Activated naive CD4-positive, alpha-beta T cell treated with anti-CD3 and anti-CD28 coated beads for 36 hours (primary cell): Measurements from ENCODE around the gene CTNNBIP1. TPM values are rescaled to one million over a fixed set of nuclear protein-coding genes. Genes with fewer than 3 reads are reported as not detected.

Experiments
- CTCF ChIA-PET: fragments of 350-600 bp; sonication (Branson Sonifier 250); formaldehyde crosslinking; loops from one replicate; lab custom pipeline; 2021; ENCODE audit warnings: antibody characterized with exemption; lab: Charles Lee
- DNase-seq: peaks from one replicate; pipeline ENCODE4 v3.0.0-alpha.2; 2020
- H3K27ac Mint-ChIP-seq: one replicate; pipeline ENCODE4 v1.8.0; 2021; ENCODE audit warnings: mild to moderate bottlenecking, mixed read lengths
- H3K27me3 Mint-ChIP-seq: one replicate; pipeline ENCODE4 v1.8.0; 2021; ENCODE audit warnings: low read depth, mixed read lengths
- H3K36me3 Mint-ChIP-seq: one replicate; pipeline ENCODE4 v1.8.0; 2021; ENCODE audit warnings: low read depth, mixed read lengths
- H3K4me1 Mint-ChIP-seq: one replicate; pipeline ENCODE4 v1.8.0; 2021; ENCODE audit warnings: low read depth, mixed read lengths
- H3K4me3 Mint-ChIP-seq: one replicate; pipeline ENCODE4 v1.8.0; 2021; ENCODE audit warnings: mild to moderate bottlenecking, moderate library complexity, mixed read lengths
- H3K9me3 Mint-ChIP-seq: one replicate; pipeline ENCODE4 v1.8.0; 2021; ENCODE audit warnings: mixed read lengths
- intact Hi-C: fragments of 100-400 bp; cut with micrococcal nuclease; formaldehyde crosslinking; loops from one replicate; pipeline ENCODE4 v1.15.1; 2023
- total RNA-seq, 2 experiments: library from RNA; stranded (reverse); gene quantifications; one replicate each; pipeline ENCODE4 v1.2.3, GENCODE V29; 2021

The CTNNBIP1 gene
- total RNA-seq, 2 experiments from 2014 or later = 9.5 to 10.3 TPM

GRCh38 chr1:9916452-9916851 is 6.4 kb upstream of the CTNNBIP1 start:
- no peaks in the 10 kb centered on the region for H3K27me3 Mint-ChIP-seq
- no peak overlapping the region for H3K4me3 Mint-ChIP-seq
- H3K27ac Mint-ChIP-seq = no peak overlapping the region
- H3K9me3 Mint-ChIP-seq = no peaks in the 10 kb centered on the region
- H3K4me1 Mint-ChIP-seq = peaks cover 7% of the 10 kb centered on the region
- CTCF ChIA-PET = interaction anchor here (1.0 to 1.1 kb wide), 2 partner anchors 42 to 43 kb away, joined by 3 read pairs; no protein-coding TSS in a partner anchor
- no peaks in the 10 kb centered on the region for H3K36me3 Mint-ChIP-seq
- no peak for DNase-seq
- intact Hi-C loops = no loop called here

- H3K9me3 Mint-ChIP-seq = no peaks in the 10 kb centered on the region
- CTCF ChIA-PET = interaction anchor here (0.6 to 2.6 kb wide), 10 partner anchors 10 to 325 kb away, joined by 3 to 19 read pairs (median 4); no protein-coding TSS in a partner anchor
- no peaks in the 10 kb centered on the region for H3K36me3 Mint-ChIP-seq
- H3K4me3 Mint-ChIP-seq = no peak overlapping the region
- no peak for DNase-seq
- intact Hi-C loops = loop anchor here (1.0 to 5.0 kb wide), 2 partner anchors 39 to 327 kb away; partner anchors contain the start of gene TMEM201
- no peak overlapping the region for H3K27ac Mint-ChIP-seq
- no peaks in the 10 kb centered on the region for H3K27me3 Mint-ChIP-seq
- peaks cover 13% of the 10 kb centered on the region for H3K4me1 Mint-ChIP-seq
These were observed 4.5 kb upstream of the CTNNBIP1 start for GRCh38 chr1:9914610-9914937.

DNA sequence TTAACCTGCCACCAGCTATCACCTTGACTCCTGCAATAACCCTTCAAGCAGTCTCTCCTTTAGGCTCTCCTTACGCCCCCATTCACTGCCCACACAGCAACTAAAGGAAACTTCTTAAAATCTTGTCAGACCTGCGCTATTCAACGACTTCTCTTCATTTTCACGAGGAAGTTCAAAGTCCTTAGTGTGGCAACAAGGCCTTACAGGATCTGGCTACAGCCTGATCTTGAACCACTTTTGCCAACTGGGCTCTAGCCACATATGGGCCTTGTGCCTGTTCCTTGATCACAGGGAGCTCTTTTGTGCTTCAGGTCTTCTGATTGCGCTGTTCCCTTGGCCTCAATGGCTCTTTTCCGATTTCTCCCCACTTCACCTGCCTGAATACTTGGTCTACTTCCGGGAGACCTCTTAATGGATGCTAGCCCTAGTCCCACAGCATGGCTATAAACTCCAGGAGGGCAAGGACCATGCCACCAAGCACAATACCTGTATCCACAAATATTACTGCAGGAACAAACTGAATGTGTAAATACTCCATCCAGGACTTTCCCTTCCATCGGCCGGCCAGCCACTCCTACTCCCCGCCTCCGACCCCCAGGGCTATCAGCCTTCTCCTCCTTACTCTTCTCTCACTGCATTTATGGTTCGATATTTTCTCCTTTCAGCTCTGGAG is 2.3 kb upstream of the CTNNBIP1 start:
- no peaks in the 10 kb centered on the region for H3K27me3 Mint-ChIP-seq
- H3K4me3 Mint-ChIP-seq = no peak overlapping the region
- CTCF ChIA-PET = interaction anchor here (0.7 to 0.8 kb wide), 2 partner anchors 9 to 38 kb away, joined by 3 read pairs; no protein-coding TSS in a partner anchor
- intact Hi-C loops = loop anchor here (5.0 kb wide), 1 partner anchor 325 kb away; the partner anchor contains the start of gene TMEM201
- H3K36me3 Mint-ChIP-seq = no peaks in the 10 kb centered on the region
- peaks cover 20% of the 10 kb centered on the region for H3K4me1 Mint-ChIP-seq
- DNase-seq = no peak
- no peak overlapping the region for H3K27ac Mint-ChIP-seq
- no peaks in the 10 kb centered on the region for H3K9me3 Mint-ChIP-seq

GRCh38 chr1:9910423-9911178 is 532 bp upstream of the CTNNBIP1 start:
- Mint-ChIP-seq H3K27ac (peak overlapping the region; percentile 93), H3K9me3 (no peaks in the 10 kb centered on the region), H3K27me3 (no peaks in the 10 kb centered on the region), H3K4me3 (peak overlapping the region; percentile 95), H3K36me3 (no peaks in the 10 kb centered on the region), H3K4me1 (peaks cover 20% of the 10 kb centered on the region)
- DNase-seq = peak; percentile 100
- CTCF ChIA-PET = interaction anchor here (0.6 to 1.0 kb wide), 3 partner anchors 39 to 321 kb away, joined by 3 to 4 read pairs (median 3); no protein-coding TSS in a partner anchor
- intact Hi-C loops = loop anchor here (1.0 to 5.0 kb wide), 5 partner anchors 33 to 564 kb away; partner anchors contain the start of genes LZIC, NMNAT1, PEX14 and TMEM201

GRCh38 chr1:9909234-9910046 is 629 bp downstream of the CTNNBIP1 start:
- H3K27me3 Mint-ChIP-seq = no peaks in the 10 kb centered on the region
- no peaks in the 10 kb centered on the region for H3K9me3 Mint-ChIP-seq
- intact Hi-C loops = loop anchor here (1.0 to 5.0 kb wide), 5 partner anchors 34 to 565 kb away; partner anchors contain the start of genes LZIC, NMNAT1, PEX14 and TMEM201
- H3K4me1 Mint-ChIP-seq = peaks cover 28% of the 10 kb centered on the region
- peak; percentile 65 for DNase-seq
- peak overlapping the region; percentile 86 for H3K4me3 Mint-ChIP-seq
- CTCF ChIA-PET = interaction anchor here (0.6 to 0.9 kb wide), 2 partner anchors 122 to 299 kb away, joined by 4 read pairs; no protein-coding TSS in a partner anchor
- no peaks in the 10 kb centered on the region for H3K36me3 Mint-ChIP-seq
- H3K27ac Mint-ChIP-seq = peak overlapping the region; percentile 72

DNA sequence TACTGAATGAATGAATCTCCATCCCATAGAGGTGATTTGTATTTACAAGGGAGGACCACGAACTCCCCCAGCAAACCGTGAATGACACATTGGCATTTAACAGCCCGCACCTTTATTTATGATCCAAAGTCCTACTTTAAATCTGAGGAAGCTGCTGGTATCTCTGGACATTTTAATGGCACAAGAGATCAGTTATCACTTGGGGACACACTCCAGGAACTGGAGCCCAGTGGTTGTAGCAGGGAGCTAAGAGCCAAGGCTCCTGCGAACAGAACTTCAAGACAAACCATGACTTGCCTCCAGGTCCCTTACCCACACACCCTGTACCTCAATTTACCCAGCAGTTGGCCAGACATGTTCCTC is 1.2 kb downstream of the CTNNBIP1 start:
- Mint-ChIP-seq H3K27ac (no peak overlapping the region), H3K4me1 (peaks cover 33% of the 10 kb centered on the region), H3K9me3 (no peaks in the 10 kb centered on the region), H3K27me3 (no peaks in the 10 kb centered on the region), H3K36me3 (no peaks in the 10 kb centered on the region), H3K4me3 (peak overlapping the region; percentile 86)
- intact Hi-C loops = no loop called here
- CTCF ChIA-PET = interaction anchor here (0.6 to 0.9 kb wide), 2 partner anchors 122 to 300 kb away, joined by 4 read pairs; no protein-coding TSS in a partner anchor
- no peak for DNase-seq

GRCh38 chr1:9907441-9907840 is 2.6 kb downstream of the CTNNBIP1 start:
- no peaks in the 10 kb centered on the region for H3K27me3 Mint-ChIP-seq
- CTCF ChIA-PET = interaction anchor here (0.8 kb wide), 1 partner anchor 33 kb away, joined by 3 read pairs; no protein-coding TSS in a partner anchor

GRCh38 chr1:9906466-9906865 is 3.6 kb downstream of the CTNNBIP1 start:
- peaks cover 40% of the 10 kb centered on the region for H3K4me1 Mint-ChIP-seq
- CTCF ChIA-PET = interaction anchor here (0.7 to 1.3 kb wide), 3 partner anchors 32 to 279 kb away, joined by 3 read pairs; no protein-coding TSS in a partner anchor
- no peak for DNase-seq
- no peak overlapping the region for H3K4me3 Mint-ChIP-seq
- intact Hi-C loops = no loop called here
- H3K9me3 Mint-ChIP-seq = no peaks in the 10 kb centered on the region
- H3K27ac Mint-ChIP-seq = no peak overlapping the region
- H3K27me3 Mint-ChIP-seq = no peaks in the 10 kb centered on the region
- no peaks in the 10 kb centered on the region for H3K36me3 Mint-ChIP-seq

More at GRCh38 chr1:9907441-9907840, 2.6 kb downstream of the CTNNBIP1 start:
- DNase-seq = no peak
- Mint-ChIP-seq H3K4me1 (peaks cover 44% of the 10 kb centered on the region), H3K27ac (no peak overlapping the region), H3K36me3 (no peaks in the 10 kb centered on the region), H3K4me3 (no peak overlapping the region), H3K9me3 (no peaks in the 10 kb centered on the region)
- intact Hi-C loops = no loop called here

DNA sequence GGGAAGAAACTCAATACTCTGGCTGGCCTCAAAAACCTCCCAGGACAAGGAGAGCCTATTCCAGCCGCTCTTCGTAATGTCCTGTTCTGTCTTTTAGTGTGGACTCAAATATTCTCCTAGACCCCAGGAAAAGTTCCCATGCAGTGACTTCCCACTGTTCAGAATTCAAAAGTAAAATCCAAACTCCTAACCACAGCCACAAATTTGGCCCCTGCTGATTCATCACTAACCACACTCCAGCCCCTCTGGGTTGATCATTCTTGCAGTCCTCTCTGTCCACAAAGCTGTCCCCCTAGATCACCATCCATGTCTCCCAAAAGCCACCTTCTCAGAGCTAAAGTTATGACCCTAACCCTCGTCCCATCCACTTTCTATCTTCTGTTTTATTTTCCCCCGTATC is 5.1 kb downstream of the CTNNBIP1 start:
- H3K36me3 Mint-ChIP-seq = no peaks in the 10 kb centered on the region
- no peaks in the 10 kb centered on the region for H3K9me3 Mint-ChIP-seq
- H3K27ac Mint-ChIP-seq = no peak overlapping the region
- CTCF ChIA-PET = interaction anchor here (0.6 to 0.9 kb wide), 3 partner anchors 10 to 39 kb away, joined by 3 to 5 read pairs (median 5); no protein-coding TSS in a partner anchor
- H3K4me1 Mint-ChIP-seq = peaks cover 48% of the 10 kb centered on the region
- no peak for DNase-seq
- no peak overlapping the region for H3K4me3 Mint-ChIP-seq
- H3K27me3 Mint-ChIP-seq = no peaks in the 10 kb centered on the region
- intact Hi-C loops = no loop called here

GRCh38 chr1:9904596-9904995 is 5.5 kb downstream of the CTNNBIP1 start:
- CTCF ChIA-PET = interaction anchor here (0.6 to 0.9 kb wide), 4 partner anchors 10 to 394 kb away, joined by 3 to 5 read pairs (median 4); no protein-coding TSS in a partner anchor
- Mint-ChIP-seq H3K9me3 (no peaks in the 10 kb centered on the region), H3K27ac (no peak overlapping the region), H3K36me3 (no peaks in the 10 kb centered on the region), H3K27me3 (no peaks in the 10 kb centered on the region), H3K4me3 (no peak overlapping the region), H3K4me1 (peaks cover 49% of the 10 kb centered on the region)
- intact Hi-C loops = loop anchor here (1.0 to 5.0 kb wide), 3 partner anchors 176 to 266 kb away; partner anchors contain the start of gene PIK3CD
- no peak for DNase-seq

- CTCF ChIA-PET = interaction anchor here (0.6 to 1.4 kb wide), 5 partner anchors 9 to 393 kb away, joined by 3 to 5 read pairs (median 3); no protein-coding TSS in a partner anchor
- H3K27ac Mint-ChIP-seq = peak overlapping the region; percentile 78
These were observed 6.1 kb downstream of the CTNNBIP1 start for GRCh38 chr1:9903801-9904527.

More at GRCh38 chr1:9903801-9904527, 6.1 kb downstream of the CTNNBIP1 start:
- Mint-ChIP-seq H3K4me3 (no peak overlapping the region), H3K27me3 (no peaks in the 10 kb centered on the region), H3K4me1 (peaks cover 44% of the 10 kb centered on the region), H3K36me3 (no peaks in the 10 kb centered on the region), H3K9me3 (no peaks in the 10 kb centered on the region)
- intact Hi-C loops = loop anchor here (1.0 to 5.0 kb wide), 3 partner anchors 176 to 266 kb away; partner anchors contain the start of gene PIK3CD
- DNase-seq = peak; percentile 58
